HG02884 (cell line): ENCODE results near the gene OXLD1.

Source experiments
- ATAC-seq: cut with Tn5 transposase; IDR thresholded peaks from one replicate; pipeline ENCODE4 v1.9.1; 2021; ENCODE audit warnings: mild to moderate bottlenecking, moderate library complexity; ENCODE audit not compliant: unreplicated experiment

Gene OXLD1

GRCh38 chr17:81655378-81656117, 10.9 kb downstream of the OXLD1 start:
- no peak for ATAC-seq

- no peak for ATAC-seq
These were observed 13.3 kb downstream of the OXLD1 start for GRCh38 chr17:81652906-81653771.

- ATAC-seq: no peak
These were observed 14.7 kb downstream of the OXLD1 start for GRCh38 chr17:81651692-81652091.

- no peak for ATAC-seq
These were observed 15.5 kb downstream of the OXLD1 start for GRCh38 chr17:81650951-81651350.

GRCh38 chr17:81648707-81649085, 17.7 kb downstream of the OXLD1 start:
- no peak for ATAC-seq

GRCh38 chr17:81648013-81648706, 18.2 kb downstream of the OXLD1 start:
- ATAC-seq: no peak

- no peak for ATAC-seq
These were observed 18.8 kb downstream of the OXLD1 start for GRCh38 chr17:81647640-81648012.

GRCh38 chr17:81646869-81647600, 19.4 kb downstream of the OXLD1 start:
- ATAC-seq: no peak

- ATAC-seq: no peak
These were observed 21.1 kb downstream of the OXLD1 start for GRCh38 chr17:81644976-81645952.

- no peak for ATAC-seq
These were observed 21.9 kb downstream of the OXLD1 start for GRCh38 chr17:81644496-81644895.

GRCh38 chr17:81641825-81642489, 24.4 kb downstream of the OXLD1 start:
- no peak for ATAC-seq

- ATAC-seq: no peak
These were observed 26.4 kb downstream of the OXLD1 start for GRCh38 chr17:81640011-81640410.

GRCh38 chr17:81638683-81639082, 27.7 kb downstream of the OXLD1 start:
- ATAC-seq: no peak

GRCh38 chr17:81636505-81637288, 29.7 kb downstream of the OXLD1 start, which contains the start of the genes NPLOC4 and TSPAN10:
Gene NPLOC4, minus strand, starts transcription at chr17:81637112. Its CDS starts 182 bp downstream, at chr17:81636930.
Gene TSPAN10, plus strand, starts transcription at chr17:81637196. Its CDS starts 5,217 bp downstream, at chr17:81642413.
- ATAC-seq: no peak

GRCh38 chr17:81635973-81636504, 30.4 kb downstream of the OXLD1 start:
- ATAC-seq: no peak

GRCh38 chr17:81635431-81635830, 31.0 kb downstream of the OXLD1 start:
- ATAC-seq: no peak

GRCh38 chr17:81631482-81631881, 34.9 kb downstream of the OXLD1 start:
- ATAC-seq: no peak

GRCh38 chr17:81630274-81630673, 36.1 kb downstream of the OXLD1 start:
- no peak for ATAC-seq
